GM18907 (cell line): ENCODE data around the gene SCN2A.
"Not testable (repeated sequence)": the region's sequence is repeated elsewhere in the genome, so short reads cannot be mapped to it uniquely, and the experiment has no call there.

ENCODE experiments used
- ATAC-seq: cut with Tn5 transposase; IDR thresholded peaks from one replicate; pipeline ENCODE4 v1.9.1; 2021; ENCODE audit warnings: mild to moderate bottlenecking, moderate library complexity; ENCODE audit not compliant: unreplicated experiment

Gene SCN2A

DNA sequence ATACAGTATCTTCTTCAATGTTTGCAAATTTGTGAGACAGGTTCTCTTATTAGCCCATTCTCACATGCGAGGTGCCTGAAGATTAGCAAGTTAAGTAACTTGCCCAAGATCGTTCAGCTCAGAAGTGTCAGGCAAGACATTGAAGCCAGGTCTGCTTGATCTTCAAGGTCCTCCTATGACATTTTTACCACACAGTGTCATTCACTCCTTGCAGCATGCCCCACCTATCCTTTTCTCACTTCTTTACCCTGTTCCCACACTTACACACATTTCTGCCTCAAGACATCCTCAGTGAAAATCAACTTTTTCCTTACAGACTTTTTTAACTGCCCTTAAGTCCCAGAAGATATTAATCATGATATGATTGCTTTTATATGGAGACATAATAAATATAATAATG, 73.8 kb downstream of the SCN2A start:
- no peak for ATAC-seq

DNA sequence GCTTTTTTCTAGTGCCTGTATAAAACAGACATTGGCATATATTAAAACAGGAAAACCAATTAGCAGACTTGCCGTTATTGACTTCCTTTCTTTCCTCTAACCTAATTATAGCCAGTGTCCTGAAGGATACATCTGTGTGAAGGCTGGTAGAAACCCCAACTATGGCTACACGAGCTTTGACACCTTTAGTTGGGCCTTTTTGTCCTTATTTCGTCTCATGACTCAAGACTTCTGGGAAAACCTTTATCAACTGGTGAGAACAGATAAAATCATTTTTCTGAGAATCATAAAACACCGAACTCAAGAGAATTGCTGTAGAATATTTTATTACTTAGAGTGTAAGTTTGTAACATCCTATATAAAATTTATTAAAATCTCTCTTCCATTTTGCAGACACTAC, 74.3 kb downstream of the SCN2A start:
- ATAC-seq = no peak

DNA sequence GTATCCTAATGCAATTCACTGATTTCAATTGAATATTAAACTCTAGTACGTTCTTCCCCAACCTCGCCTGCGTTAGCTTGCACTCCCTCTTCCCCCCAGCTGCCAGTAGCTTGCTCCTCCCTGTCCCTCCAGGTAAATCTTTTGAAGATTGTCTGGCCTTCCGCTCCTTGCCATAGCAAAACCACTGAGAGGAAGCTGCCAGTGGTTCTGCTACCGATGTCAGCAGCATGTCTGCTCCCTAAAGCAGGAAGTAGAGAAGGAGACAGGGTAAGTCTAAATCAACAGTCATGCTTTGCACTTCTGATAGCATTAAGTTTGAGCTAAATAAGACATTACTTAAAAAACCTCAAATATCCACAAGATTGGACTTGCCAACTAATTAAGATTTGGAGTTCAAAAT, 89.1 kb downstream of the SCN2A start:
- peak; percentile 48 for ATAC-seq

- not testable (repeated sequence) for ATAC-seq
These were observed 105.1 kb downstream of the SCN2A start for GRCh38 chr2:165344276-165344675.

DNA sequence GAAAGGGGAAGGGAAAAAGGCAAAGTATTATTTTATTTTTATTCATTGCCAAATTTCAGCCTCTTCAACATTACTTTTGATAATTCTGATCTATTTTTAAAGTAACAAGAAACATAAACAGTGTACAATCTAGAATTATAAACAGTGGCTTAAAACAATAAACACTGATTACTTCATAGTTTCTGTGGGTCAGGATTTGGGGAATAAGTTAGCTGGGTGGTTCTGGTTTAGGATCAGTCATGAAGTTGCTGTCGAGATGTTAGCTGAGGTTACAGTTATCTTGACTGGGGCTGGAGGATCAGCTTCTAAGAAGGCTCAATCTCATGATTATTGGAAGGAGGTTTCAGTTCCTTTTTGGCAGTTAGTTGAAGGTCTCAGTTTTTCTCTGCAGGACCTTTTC, 109.2 kb downstream of the SCN2A start:
- ATAC-seq = no peak

GRCh38 chr2:165349181-165349580, 110.0 kb downstream of the SCN2A start:
- no peak for ATAC-seq

- ATAC-seq = peak; percentile 99
These were observed 118.5 kb downstream of the SCN2A start for GRCh38 chr2:165357758-165358157.

DNA sequence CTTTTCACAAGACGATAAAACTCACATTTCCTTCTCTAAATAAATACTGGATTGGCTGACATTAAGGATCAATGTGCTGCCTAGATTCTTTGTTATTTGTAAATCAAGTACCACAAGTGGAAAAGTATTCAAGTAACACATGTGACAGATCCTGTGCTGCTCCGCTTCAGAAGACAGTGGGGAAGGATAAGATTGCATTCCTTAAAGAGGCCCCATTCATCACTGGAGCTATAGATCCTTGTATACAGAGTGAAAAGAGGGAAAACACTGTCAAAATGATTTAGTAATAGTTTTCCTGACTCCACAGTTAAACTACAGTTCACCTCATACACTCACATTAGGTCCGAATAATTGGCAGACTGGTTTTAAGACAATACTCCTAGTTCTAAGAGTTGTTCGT, 122.3 kb downstream of the SCN2A start:
- ATAC-seq = no peak

GRCh38 chr2:165369131-165369897, 130.1 kb downstream of the SCN2A start:
- no peak for ATAC-seq

DNA sequence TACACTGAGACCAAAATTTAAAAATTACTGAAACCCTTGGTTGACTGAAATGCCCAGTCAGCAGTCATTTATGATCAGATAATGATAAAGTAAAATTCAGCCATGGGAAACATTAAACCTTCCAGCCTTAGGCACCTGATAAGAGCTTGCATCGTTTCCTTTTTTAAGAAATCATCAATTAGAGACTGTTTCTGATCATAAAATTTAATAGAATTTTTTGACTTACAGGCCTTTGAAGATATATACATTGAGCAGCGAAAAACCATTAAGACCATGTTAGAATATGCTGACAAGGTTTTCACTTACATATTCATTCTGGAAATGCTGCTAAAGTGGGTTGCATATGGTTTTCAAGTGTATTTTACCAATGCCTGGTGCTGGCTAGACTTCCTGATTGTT, 130.7 kb downstream of the SCN2A start:
- no peak for ATAC-seq

GRCh38 chr2:165371356-165371755, 132.1 kb downstream of the SCN2A start:
- no peak for ATAC-seq

GRCh38 chr2:165373278-165374010, 134.2 kb downstream of the SCN2A start:
- ATAC-seq = no peak

GRCh38 chr2:165376571-165376975, 137.4 kb downstream of the SCN2A start:
- no peak for ATAC-seq

- no peak for ATAC-seq
These were observed 143.1 kb downstream of the SCN2A start for GRCh38 chr2:165382362-165382761.

- ATAC-seq = no peak
These were observed 151.7 kb downstream of the SCN2A start for GRCh38 chr2:165390875-165391274.

DNA sequence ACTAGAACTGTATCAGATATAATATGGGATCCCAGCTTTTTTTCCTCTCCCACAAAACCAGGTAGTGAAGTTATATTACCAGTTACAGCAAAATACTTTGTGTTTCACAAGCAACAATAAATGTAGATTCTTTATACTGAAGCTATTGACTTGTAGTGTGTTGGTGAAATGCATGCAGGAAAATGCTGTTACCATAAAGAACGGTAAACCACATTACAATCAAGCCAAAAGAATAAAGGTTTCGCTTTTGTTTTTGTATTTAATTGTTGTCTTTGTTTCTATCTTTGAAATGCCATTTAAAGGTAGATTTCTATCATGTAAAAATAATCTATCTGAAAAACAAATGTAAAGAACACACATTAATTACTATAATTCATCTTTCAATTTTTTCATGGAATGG, 152.6 kb downstream of the SCN2A start:
- ATAC-seq = no peak

DNA sequence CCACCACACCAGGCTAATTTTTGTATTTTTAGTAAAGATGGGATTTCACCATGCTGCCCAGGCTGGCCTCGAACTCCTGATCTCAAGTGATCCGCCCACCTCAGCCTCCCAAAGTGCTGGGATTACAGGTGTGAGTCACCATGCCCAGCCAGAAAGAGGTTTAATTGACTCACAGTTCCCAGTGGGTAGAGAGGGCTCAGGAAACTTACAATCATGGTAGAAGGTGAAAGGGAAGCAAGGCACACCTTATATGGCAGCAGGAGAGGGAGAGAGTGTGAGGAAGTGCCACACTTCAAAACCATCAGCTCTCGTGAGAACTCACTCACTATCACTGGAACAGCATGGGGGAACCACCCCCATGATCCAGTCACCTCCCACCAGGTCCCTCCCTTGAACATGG, 159.4 kb downstream of the SCN2A start:
- not testable (repeated sequence) for ATAC-seq

GRCh38 chr2:165401285-165401852, 162.2 kb downstream of the SCN2A start:
- peak; percentile 69 for ATAC-seq

GRCh38 chr2:165402162-165402561, 162.9 kb downstream of the SCN2A start:
- no peak for ATAC-seq

DNA sequence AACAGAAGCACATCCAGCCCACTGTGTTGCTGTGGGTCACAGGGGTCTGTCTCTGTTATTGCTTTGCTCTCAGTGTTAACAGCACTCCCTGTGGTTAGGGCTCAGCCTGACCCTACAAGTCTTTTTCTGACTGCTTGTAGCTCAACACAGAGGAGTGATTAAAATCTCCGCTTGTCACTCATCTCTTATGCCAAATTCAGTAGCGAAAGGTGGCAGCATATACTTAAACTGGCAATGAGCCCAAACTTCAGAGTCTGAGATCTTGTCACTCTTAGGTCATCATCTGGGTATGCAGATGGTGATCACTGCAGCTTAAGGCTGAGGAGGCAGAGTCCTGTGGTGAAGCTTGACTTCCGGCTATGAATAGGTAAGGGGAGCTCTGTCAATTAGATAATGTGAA, 167.0 kb downstream of the SCN2A start:
- ATAC-seq = no peak

DNA sequence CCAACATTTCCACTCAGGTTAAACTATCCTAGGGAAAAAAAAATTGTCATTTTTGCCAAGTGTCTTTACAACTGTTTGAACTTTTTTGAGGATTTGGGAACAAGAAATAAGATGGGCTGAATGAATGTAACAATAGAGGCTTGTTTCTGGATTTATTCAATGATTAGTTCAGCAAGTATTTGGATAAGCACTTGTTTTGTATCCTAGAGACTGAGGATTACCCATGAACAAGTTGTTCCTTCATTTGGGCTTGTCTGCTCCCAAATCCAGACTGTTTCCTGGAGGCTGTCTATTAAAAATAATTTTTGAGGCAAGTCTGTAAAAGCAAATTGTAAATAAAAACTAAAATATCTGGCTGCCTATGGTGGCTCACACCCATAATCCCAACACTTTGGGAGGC, 168.3 kb downstream of the SCN2A start:
- ATAC-seq = no peak

DNA sequence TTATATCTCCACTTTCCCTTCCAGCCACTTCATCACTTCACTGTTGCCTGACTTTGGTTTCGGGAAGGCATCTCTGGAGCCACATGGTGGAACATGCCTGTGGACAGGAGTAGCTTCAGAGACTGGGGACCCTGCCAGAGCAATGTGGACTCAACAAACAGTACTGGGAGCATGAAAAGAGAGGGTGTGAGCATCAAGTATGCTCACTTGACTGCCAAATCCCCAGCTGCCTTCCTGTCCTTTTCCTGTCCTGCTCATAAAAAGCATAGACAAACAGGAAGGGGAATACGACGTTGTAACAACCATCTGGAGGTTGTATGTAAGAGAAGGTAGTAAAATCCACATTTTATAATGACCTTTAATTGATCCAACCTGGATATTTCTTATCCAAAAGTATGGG, 169.0 kb downstream of the SCN2A start:
- no peak for ATAC-seq
